Measurements from ENCODE around the gene CEP250. TPM values are rescaled to one million over a fixed set of nuclear protein-coding genes. Genes with fewer than 3 reads are reported as not detected.

The CEP250 gene
- total RNA-seq, 8 experiments from 2014 or later: 11.7 to 31.7 (median 28.5) TPM

- 33 to 100% (median 94%) methylated on average over 3 to 6 of the region's 16 CpGs; no CpG with 5 or more reads in 3 of the 10 experiments for WGBS, 10 experiments
- no peak overlapping the region for H3K27ac ChIP-seq
- H3K4me3 ChIP-seq: no peak overlapping the region
- ATAC-seq (replicated peaks in 6 of 8): no peak
- in situ Hi-C loops (cut with MboI; ENCODE audit: low pct_unique_long_range_greater_than_20kb in 2 of 9, low sequenced_read_pairs in 9 of 9, unreplicated experiment in 9 of 9): loop anchor here in 1 of 9 experiments (25.0 kb wide), 1 partner anchor 183 kb away; the partner anchor contains the start of genes NFS1 and ROMO1
- no peaks in the 10 kb centered on the region for H3K4me1 ChIP-seq (replicated peaks in 1 of 2)
These were observed 48.6 kb downstream of the CEP250 start for GRCh38 chr20:35503841-35504561.

- Histone ChIP-seq H3K27ac (no peak overlapping the region), H3K4me3 (no peak overlapping the region), H3K4me1 (replicated peaks in 1 of 2) (no peaks in the 10 kb centered on the region)
- 90 to 100% (median 100%) methylated on average over 1 to 3 of the region's 5 CpGs; no CpG with 5 or more reads in 5 of the 10 experiments for WGBS, 10 experiments
- in situ Hi-C loops (cut with MboI; ENCODE audit: low pct_unique_long_range_greater_than_20kb in 2 of 9, low sequenced_read_pairs in 9 of 9, unreplicated experiment in 9 of 9): loop anchor here in 1 of 9 experiments (25.0 kb wide), 1 partner anchor 183 kb away; the partner anchor contains the start of genes NFS1 and ROMO1
- no peak for ATAC-seq (replicated peaks in 6 of 8)
These were observed 49.4 kb downstream of the CEP250 start for GRCh38 chr20:35504751-35505150.

- Histone ChIP-seq H3K4me3 (no peak overlapping the region), H3K27ac (no peak overlapping the region), H3K4me1 (replicated peaks in 1 of 2) (no peaks in the 10 kb centered on the region)
- 71 to 100% (median 92%) methylated on average over 2 to 3 of the region's 3 CpGs; no CpG with 5 or more reads in 3 of the 10 experiments for WGBS, 10 experiments
- ATAC-seq (replicated peaks in 6 of 8): no peak
- in situ Hi-C loops (cut with MboI; ENCODE audit: low pct_unique_long_range_greater_than_20kb in 2 of 9, low sequenced_read_pairs in 9 of 9, unreplicated experiment in 9 of 9): loop anchor here in 1 of 9 experiments (25.0 kb wide), 1 partner anchor 181 kb away; the partner anchor contains the start of genes NFS1 and ROMO1
These were observed 50.8 kb downstream of the CEP250 start for GRCh38 chr20:35506179-35506578.

- in situ Hi-C loops (cut with MboI; ENCODE audit: low pct_unique_long_range_greater_than_20kb in 2 of 9, low sequenced_read_pairs in 9 of 9, unreplicated experiment in 9 of 9): loop anchor here in 1 of 9 experiments (25.0 kb wide), 1 partner anchor 180 kb away; the partner anchor contains the start of genes NFS1 and ROMO1
- Histone ChIP-seq H3K4me3 (no peak overlapping the region), H3K27ac (no peak overlapping the region), H3K4me1 (replicated peaks in 1 of 2) (no peaks in the 10 kb centered on the region)
- no peak for ATAC-seq (replicated peaks in 6 of 8)
- WGBS, 10 experiments: 83 to 100% (median 93%) methylated on average over 1 to 5 of the region's 6 CpGs; no CpG with 5 or more reads in 4 of the 10 experiments
These were observed 51.7 kb downstream of the CEP250 start for GRCh38 chr20:35506872-35507638.

GRCh38 chr20:35508493-35509218 is 53.3 kb downstream of the CEP250 start:
- in situ Hi-C loops (cut with MboI; ENCODE audit: low pct_unique_long_range_greater_than_20kb in 2 of 9, low sequenced_read_pairs in 9 of 9, unreplicated experiment in 9 of 9): loop anchor here in 1 of 9 experiments (25.0 kb wide), 1 partner anchor 179 kb away; the partner anchor contains the start of genes NFS1 and ROMO1
- Histone ChIP-seq H3K4me3 (no peak overlapping the region), H3K4me1 (replicated peaks in 1 of 2) (no peaks in the 10 kb centered on the region), H3K27ac (no peak overlapping the region)
- 40 to 100% (median 95%) methylated on average over 1 to 4 of the region's 10 CpGs; no CpG with 5 or more reads in 4 of the 10 experiments for WGBS, 10 experiments
- ATAC-seq (replicated peaks in 6 of 8): no peak

GRCh38 chr20:35510951-35511735 is 55.7 kb downstream of the CEP250 start:
- 58 to 96% (median 89%) methylated on average over 2 to 7 of the region's 12 CpGs; no CpG with 5 or more reads in 4 of the 10 experiments for WGBS, 10 experiments
- ATAC-seq (replicated peaks in 6 of 8): peak in 3 of 8 experiments; percentile 7 to 15 (median 8)
- in situ Hi-C loops (cut with MboI; ENCODE audit: low pct_unique_long_range_greater_than_20kb in 2 of 9, low sequenced_read_pairs in 9 of 9, unreplicated experiment in 9 of 9): loop anchor here in 1 of 9 experiments (25.0 kb wide), 1 partner anchor 176 kb away; the partner anchor contains the start of genes NFS1 and ROMO1

GRCh38 chr20:35511814-35512420 is 56.5 kb downstream of the CEP250 start:
- WGBS, 10 experiments: 80 to 100% (median 100%) methylated on average over 1 of the region's 2 CpGs; no CpG with 5 or more reads in 6 of the 10 experiments

More at GRCh38 chr20:35510951-35511735, 55.7 kb downstream of the CEP250 start:
- no peaks in the 10 kb centered on the region for H3K4me1 ChIP-seq (replicated peaks in 1 of 2)
- H3K4me3 ChIP-seq: no peak overlapping the region
- no peak overlapping the region for H3K27ac ChIP-seq

GRCh38 chr20:35514371-35514932 is 59.1 kb downstream of the CEP250 start:
- in situ Hi-C loops (cut with MboI; ENCODE audit: low pct_unique_long_range_greater_than_20kb in 2 of 9, low sequenced_read_pairs in 9 of 9, unreplicated experiment in 9 of 9): loop anchor here in 1 of 9 experiments (25.0 kb wide), 1 partner anchor 173 kb away; the partner anchor contains the start of genes NFS1 and ROMO1
- no peak for ATAC-seq (replicated peaks in 6 of 8)
- no peak overlapping the region for H3K4me3 ChIP-seq
- no peak overlapping the region for H3K27ac ChIP-seq
- no peaks in the 10 kb centered on the region for H3K4me1 ChIP-seq (replicated peaks in 1 of 2)
- WGBS, 10 experiments: 60 to 100% (median 82%) methylated on average over 1 to 8 of the region's 11 CpGs; no CpG with 5 or more reads in 2 of the 10 experiments

More at GRCh38 chr20:35511814-35512420, 56.5 kb downstream of the CEP250 start:
- H3K4me1 ChIP-seq (replicated peaks in 1 of 2): no peaks in the 10 kb centered on the region
- ATAC-seq (replicated peaks in 6 of 8): peak; percentile 16 to 63 (median 38)
- in situ Hi-C loops (cut with MboI; ENCODE audit: low pct_unique_long_range_greater_than_20kb in 2 of 9, low sequenced_read_pairs in 9 of 9, unreplicated experiment in 9 of 9): loop anchor here in 1 of 9 experiments (25.0 kb wide), 1 partner anchor 175 kb away; the partner anchor contains the start of genes NFS1 and ROMO1
- no peak overlapping the region for H3K27ac ChIP-seq
- H3K4me3 ChIP-seq: no peak overlapping the region

GRCh38 chr20:35515341-35515740 is 59.9 kb downstream of the CEP250 start:
- 93 to 100% (median 100%) methylated on average over 1 to 2 of the region's 4 CpGs; no CpG with 5 or more reads in 7 of the 10 experiments for WGBS, 10 experiments

GRCh38 chr20:35515949-35516645 is 60.7 kb downstream of the CEP250 start:
- ATAC-seq (replicated peaks in 6 of 8): peak in 4 of 8 experiments; percentile 32 to 92 (median 66)
- 29 to 100% (median 60%) methylated on average over 1 to 2 of the region's 3 CpGs; no CpG with 5 or more reads in 3 of the 10 experiments for WGBS, 10 experiments
- Histone ChIP-seq H3K27ac (no peak overlapping the region), H3K4me1 (replicated peaks in 1 of 2) (no peaks in the 10 kb centered on the region), H3K4me3 (no peak overlapping the region)
- in situ Hi-C loops (cut with MboI; ENCODE audit: low pct_unique_long_range_greater_than_20kb in 2 of 9, low sequenced_read_pairs in 9 of 9, unreplicated experiment in 9 of 9): loop anchor here in 1 of 9 experiments (25.0 kb wide), 1 partner anchor 171 kb away; the partner anchor contains the start of genes NFS1 and ROMO1

More at GRCh38 chr20:35515341-35515740, 59.9 kb downstream of the CEP250 start:
- ATAC-seq (replicated peaks in 6 of 8): no peak
- in situ Hi-C loops (cut with MboI; ENCODE audit: low pct_unique_long_range_greater_than_20kb in 2 of 9, low sequenced_read_pairs in 9 of 9, unreplicated experiment in 9 of 9): loop anchor here in 1 of 9 experiments (25.0 kb wide), 1 partner anchor 172 kb away; the partner anchor contains the start of genes NFS1 and ROMO1
- no peaks in the 10 kb centered on the region for H3K4me1 ChIP-seq (replicated peaks in 1 of 2)
- no peak overlapping the region for H3K4me3 ChIP-seq
- H3K27ac ChIP-seq: no peak overlapping the region
